ENCODE measurements around the gene PLCB3. TPM values are rescaled to one million over a fixed set of nuclear protein-coding genes. Genes with fewer than 3 reads are reported as not detected.

The PLCB3 gene
- total RNA-seq, 2 experiments from 2014 or later: 10.4 to 12.3 TPM

DNA sequence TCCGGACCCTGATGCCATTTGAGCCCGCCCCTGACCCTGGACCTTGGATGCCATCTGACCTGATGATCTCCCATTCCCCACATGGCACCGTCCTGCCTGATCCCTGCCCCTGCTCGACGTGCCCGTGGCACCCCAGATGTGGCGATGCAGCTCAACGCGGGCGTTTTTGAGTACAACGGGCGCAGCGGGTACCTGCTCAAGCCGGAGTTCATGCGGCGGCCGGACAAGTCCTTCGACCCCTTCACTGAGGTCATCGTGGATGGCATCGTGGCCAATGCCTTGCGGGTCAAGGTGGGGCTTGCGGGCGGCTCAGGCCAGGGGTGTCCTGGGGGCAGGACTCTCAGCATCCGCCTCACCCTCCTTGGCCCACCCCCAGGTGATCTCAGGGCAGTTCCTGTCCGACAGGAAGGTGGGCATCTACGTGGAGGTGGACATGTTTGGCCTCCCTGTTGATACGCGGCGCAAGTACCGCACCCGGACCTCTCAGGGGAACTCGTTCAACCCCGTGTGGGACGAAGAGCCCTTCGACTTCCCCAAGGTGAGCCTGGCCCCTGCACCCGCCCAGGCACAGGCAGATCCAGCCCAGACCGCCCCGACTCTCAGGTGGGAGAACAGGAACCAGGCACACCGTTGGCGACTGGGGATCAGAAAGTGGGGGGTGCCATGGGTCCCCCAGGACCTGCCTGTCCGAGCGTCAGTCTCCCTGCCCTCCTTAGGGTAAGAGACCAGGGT lies 11.1 kb downstream of the PLCB3 start:
- intact Hi-C loops (cut with micrococcal nuclease): no loop called here
- peaks cover 8% of the 10 kb centered on the region for H3K4me1 Mint-ChIP-seq (ENCODE audit: low read depth)
- ChIA-PET CTCF (interaction anchor here (0.9 to 1.5 kb wide), 3 partner anchors 16 to 58 kb away, joined by 3 read pairs; partner anchors contain the start of gene PPP1R14B), POLR2A (no interaction called here)
- no peaks in the 10 kb centered on the region for H3K9me3 Mint-ChIP-seq
- no peak overlapping the region for H3K27ac Mint-ChIP-seq
- no peaks in the 10 kb centered on the region for H3K27me3 Mint-ChIP-seq
- DNase-seq: no peak
- peaks cover 15% of the 10 kb centered on the region for H3K36me3 Mint-ChIP-seq
- H3K4me3 Mint-ChIP-seq: no peak overlapping the region

GRCh38 chr11:64263021-64263946 lies 12.0 kb downstream of the PLCB3 start:
- Mint-ChIP-seq H3K4me3 (no peak overlapping the region), H3K4me1 (ENCODE audit: low read depth) (peaks cover 12% of the 10 kb centered on the region), H3K27ac (no peak overlapping the region), H3K36me3 (peaks cover 11% of the 10 kb centered on the region), H3K27me3 (no peaks in the 10 kb centered on the region), H3K9me3 (no peaks in the 10 kb centered on the region)
- CTCF ChIA-PET: interaction anchor here (0.9 to 1.5 kb wide), 2 partner anchors 17 to 37 kb away, joined by 3 read pairs; partner anchors contain the start of genes CATSPERZ and PPP1R14B
- POLR2A ChIA-PET: interaction anchor here (0.8 kb wide), 1 partner anchor 9 kb away, joined by 3 read pairs; no protein-coding TSS in a partner anchor
- no peak for DNase-seq
- intact Hi-C loops (cut with micrococcal nuclease): no loop called here

- intact Hi-C loops (cut with micrococcal nuclease): no loop called here
- Mint-ChIP-seq H3K4me1 (ENCODE audit: low read depth) (peaks cover 18% of the 10 kb centered on the region), H3K4me3 (no peak overlapping the region), H3K27me3 (no peaks in the 10 kb centered on the region), H3K27ac (no peak overlapping the region), H3K36me3 (peaks cover 13% of the 10 kb centered on the region), H3K9me3 (no peaks in the 10 kb centered on the region)
- ChIA-PET POLR2A (interaction anchor here (0.8 kb wide), 1 partner anchor 9 kb away, joined by 3 read pairs; no protein-coding TSS in a partner anchor), CTCF (interaction anchor here (0.9 to 1.5 kb wide), 2 partner anchors 18 to 37 kb away, joined by 3 read pairs; partner anchors contain the start of genes CATSPERZ and PPP1R14B)
- no peak for DNase-seq
Observed at GRCh38 chr11:64263947-64264317, 12.6 kb downstream of the PLCB3 start.

- intact Hi-C loops (cut with micrococcal nuclease): no loop called here
- POLR2A ChIA-PET: interaction anchor here (0.8 kb wide), 1 partner anchor 10 kb away, joined by 3 read pairs; no protein-coding TSS in a partner anchor
- Mint-ChIP-seq H3K4me1 (ENCODE audit: low read depth) (peaks cover 18% of the 10 kb centered on the region), H3K4me3 (no peak overlapping the region), H3K9me3 (no peaks in the 10 kb centered on the region), H3K27ac (no peak overlapping the region), H3K36me3 (peaks cover 12% of the 10 kb centered on the region), H3K27me3 (no peaks in the 10 kb centered on the region)
- no peak for DNase-seq
- CTCF ChIA-PET: interaction anchor here (0.9 to 1.9 kb wide), 3 partner anchors 14 to 36 kb away, joined by 3 to 7 read pairs (median 3); partner anchors contain the start of genes CATSPERZ, PLCB3 and PPP1R14B
Observed at GRCh38 chr11:64264371-64264852, 13.1 kb downstream of the PLCB3 start.

DNA sequence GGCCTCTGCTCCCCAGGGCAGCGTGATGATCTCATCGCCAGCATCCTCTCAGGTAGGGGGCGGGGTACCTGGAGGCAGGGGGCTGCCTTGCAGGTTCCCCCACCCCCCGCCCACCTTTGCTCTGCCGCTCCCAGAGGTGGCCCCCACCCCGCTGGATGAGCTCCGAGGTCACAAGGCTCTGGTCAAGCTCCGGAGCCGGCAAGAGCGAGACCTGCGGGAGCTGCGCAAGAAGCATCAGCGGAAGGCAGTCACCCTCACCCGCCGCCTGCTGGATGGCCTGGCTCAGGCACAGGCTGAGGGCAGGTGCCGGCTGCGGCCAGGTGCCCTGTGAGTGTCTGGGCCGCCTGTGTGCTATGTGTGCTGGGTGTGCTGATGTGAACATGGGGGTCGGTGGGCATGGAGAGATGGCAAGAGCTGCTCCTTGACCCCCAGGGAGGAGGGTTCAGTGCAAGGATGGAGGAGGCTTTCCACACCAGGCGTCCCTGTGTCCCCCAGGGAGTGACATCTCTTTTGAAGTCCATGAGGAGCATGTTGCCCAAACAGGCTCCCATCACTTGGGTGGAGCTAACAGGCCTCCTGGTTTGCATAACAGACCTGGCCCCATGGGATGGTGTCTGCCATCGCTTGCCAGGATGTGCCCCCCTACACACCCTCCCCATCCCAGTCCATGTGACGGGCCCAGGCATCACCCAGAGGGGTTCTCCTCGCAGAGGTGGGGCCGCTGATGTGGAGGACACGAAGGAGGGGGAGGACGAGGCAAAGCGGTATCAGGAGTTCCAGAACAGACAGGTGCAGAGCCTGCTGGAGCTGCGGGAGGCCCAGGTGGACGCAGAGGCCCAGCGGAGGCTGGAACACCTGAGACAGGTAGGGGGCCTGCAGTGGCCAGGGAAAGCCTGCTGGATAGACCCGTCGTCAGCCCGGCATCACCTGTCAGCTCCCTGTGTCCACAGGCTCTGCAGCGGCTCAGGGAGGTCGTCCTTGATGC lies 14.1 kb downstream of the PLCB3 start:
- POLR2A ChIA-PET: no interaction called here
- DNase-seq: no peak
- CTCF ChIA-PET: interaction anchor here (1.0 to 1.9 kb wide), 4 partner anchors 11 to 36 kb away, joined by 3 to 7 read pairs (median 4); partner anchors contain the start of genes PLCB3 and PPP1R14B
- intact Hi-C loops (cut with micrococcal nuclease): no loop called here
- Mint-ChIP-seq H3K4me3 (no peak overlapping the region), H3K9me3 (no peaks in the 10 kb centered on the region), H3K27me3 (no peaks in the 10 kb centered on the region), H3K27ac (no peak overlapping the region), H3K36me3 (peaks cover 13% of the 10 kb centered on the region), H3K4me1 (ENCODE audit: low read depth) (peaks cover 11% of the 10 kb centered on the region)

DNA sequence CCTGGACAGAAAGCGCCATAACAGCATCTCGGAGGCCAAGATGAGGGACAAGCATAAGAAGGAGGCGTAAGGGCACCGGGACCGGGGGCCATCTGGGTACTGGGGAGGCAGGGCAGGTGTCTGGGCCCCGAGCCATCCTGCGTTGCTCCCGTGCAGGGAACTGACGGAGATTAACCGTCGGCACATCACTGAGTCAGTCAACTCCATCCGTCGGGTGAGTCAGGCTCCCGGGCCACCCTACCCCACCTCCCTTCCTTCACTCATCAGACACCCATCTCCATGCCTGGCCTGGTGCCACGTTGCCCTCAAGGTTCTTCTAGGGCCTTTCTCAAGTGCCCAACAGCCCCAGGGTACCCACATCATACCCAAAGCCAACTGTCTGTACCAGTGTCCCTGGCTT lies 15.0 kb downstream of the PLCB3 start:
- ChIA-PET POLR2A (no interaction called here), CTCF (interaction anchor here (1.3 to 1.9 kb wide), 2 partner anchors 12 to 16 kb away, joined by 4 to 7 read pairs; partner anchors contain the start of gene PLCB3)
- no peaks in the 10 kb centered on the region for H3K27me3 Mint-ChIP-seq
- no peaks in the 10 kb centered on the region for H3K9me3 Mint-ChIP-seq
- intact Hi-C loops (cut with micrococcal nuclease): no loop called here
- H3K4me1 Mint-ChIP-seq (ENCODE audit: low read depth): peaks cover 11% of the 10 kb centered on the region
- peaks cover 13% of the 10 kb centered on the region for H3K36me3 Mint-ChIP-seq
- H3K4me3 Mint-ChIP-seq: no peak overlapping the region
- no peak for DNase-seq
- no peak overlapping the region for H3K27ac Mint-ChIP-seq

- Mint-ChIP-seq H3K27me3 (no peaks in the 10 kb centered on the region), H3K36me3 (peaks cover 12% of the 10 kb centered on the region), H3K27ac (no peak overlapping the region), H3K4me1 (ENCODE audit: low read depth) (peaks cover 15% of the 10 kb centered on the region), H3K4me3 (no peak overlapping the region), H3K9me3 (no peaks in the 10 kb centered on the region)
- intact Hi-C loops (cut with micrococcal nuclease): no loop called here
- CTCF ChIA-PET: interaction anchor here (0.6 to 6.4 kb wide), 5 partner anchors 15 to 598 kb away, joined by 3 to 46 read pairs (median 3); partner anchors contain the start of gene CATSPERZ
- POLR2A ChIA-PET: interaction anchor here (0.6 to 3.5 kb wide), 3 partner anchors 22 to 1697 kb away, joined by 3 to 22 read pairs (median 5); partner anchors contain the start of genes PPP1R14B, PRDX5 and TRMT112
- DNase-seq: no peak
Observed at GRCh38 chr11:64267207-64267945, 16.0 kb downstream of the PLCB3 start.

DNA sequence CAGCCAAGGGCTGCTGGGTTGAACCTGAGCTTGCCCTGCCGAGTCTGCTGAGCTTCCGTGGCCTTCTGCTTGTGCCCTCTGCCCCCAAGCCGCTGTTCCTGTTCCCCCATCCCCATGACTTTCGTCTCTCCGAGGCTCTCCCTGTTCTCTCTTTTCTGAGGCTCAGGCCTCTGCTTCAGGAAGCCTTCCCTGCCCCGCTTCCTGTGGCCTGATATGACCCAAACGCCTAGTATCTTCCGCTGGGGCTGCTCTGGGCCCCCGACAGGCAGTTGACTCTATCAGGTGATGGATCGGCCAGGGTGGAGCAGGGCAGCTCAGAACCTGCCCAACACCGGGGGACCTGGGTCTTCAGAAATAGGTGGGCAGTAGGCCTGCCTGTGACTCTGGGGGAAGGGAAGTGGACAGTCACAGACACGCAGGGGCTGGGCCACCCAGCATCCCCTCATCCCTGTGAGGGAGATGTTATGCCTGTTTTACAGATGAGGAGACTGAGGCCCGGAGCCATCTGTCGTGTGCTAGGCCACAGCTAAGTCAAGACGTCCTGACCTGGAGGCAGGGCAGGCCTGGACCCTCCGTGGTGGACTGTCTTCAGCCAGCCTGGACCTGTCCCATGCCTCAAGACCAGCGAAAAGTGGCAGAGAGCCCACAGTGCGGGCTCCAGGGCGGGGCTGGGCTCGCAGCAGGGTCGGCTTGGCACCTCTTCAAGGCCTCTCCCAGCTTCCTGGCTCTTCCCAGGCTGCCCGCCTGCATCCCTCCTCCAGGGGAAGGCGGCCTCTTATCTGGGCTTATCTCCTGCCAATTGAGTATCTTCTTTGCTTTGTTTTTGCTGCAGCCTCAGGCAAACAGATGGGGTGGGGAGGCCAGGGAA lies 16.9 kb downstream of the PLCB3 start:
- DNase-seq: no peak
- Mint-ChIP-seq H3K4me1 (ENCODE audit: low read depth) (peaks cover 15% of the 10 kb centered on the region), H3K36me3 (peaks cover 8% of the 10 kb centered on the region), H3K4me3 (peak overlapping the region; percentile 89), H3K27ac (peak overlapping the region; percentile 95), H3K27me3 (no peaks in the 10 kb centered on the region), H3K9me3 (no peaks in the 10 kb centered on the region)
- POLR2A ChIA-PET: interaction anchor here (0.8 to 4.1 kb wide), 12 partner anchors 16 to 83 kb away, joined by 3 to 36 read pairs (median 8); partner anchors contain the start of genes BAD, ESRRA, FERMT3 and FKBP2
- intact Hi-C loops (cut with micrococcal nuclease): no loop called here
- CTCF ChIA-PET: interaction anchor here (0.6 to 6.4 kb wide), 12 partner anchors 16 to 75 kb away, joined by 3 to 46 read pairs (median 4); partner anchors contain the start of genes BAD, CATSPERZ, ESRRA and PRDX5

DNA sequence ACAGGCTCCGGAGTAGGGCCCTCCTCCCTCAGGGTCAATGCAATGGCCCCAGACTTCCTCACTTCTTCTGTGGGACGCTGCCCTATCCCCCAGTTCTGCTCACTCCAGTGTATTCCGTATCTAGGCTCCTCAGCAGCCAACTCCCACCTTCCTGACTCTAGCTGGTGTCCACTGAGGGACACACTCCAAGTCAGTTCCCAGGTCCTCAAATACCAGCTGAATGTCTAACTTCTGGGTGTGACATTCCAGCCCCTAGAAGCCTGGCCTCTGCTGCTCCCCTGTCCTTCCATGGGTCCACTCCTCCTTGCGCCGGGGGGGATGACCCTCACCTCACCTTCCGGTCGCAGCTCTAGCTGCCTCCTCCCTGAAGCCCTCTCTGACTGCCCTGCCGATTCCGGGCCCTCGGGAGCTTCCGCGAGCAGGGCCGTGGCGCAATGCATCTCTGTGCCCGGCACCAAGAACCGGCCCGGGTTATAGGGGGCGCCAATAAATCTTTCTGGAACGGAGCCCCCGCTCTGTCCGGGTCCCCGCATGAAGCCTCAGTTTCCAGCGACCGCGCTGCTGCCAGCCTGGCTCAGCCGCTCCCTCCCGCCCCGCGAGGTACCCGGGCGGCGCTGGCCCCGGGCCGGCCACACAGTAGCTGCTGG lies 17.7 kb downstream of the PLCB3 start:
- Mint-ChIP-seq H3K27me3 (no peaks in the 10 kb centered on the region), H3K4me1 (ENCODE audit: low read depth) (peaks cover 15% of the 10 kb centered on the region), H3K4me3 (peak overlapping the region; percentile 89), H3K27ac (peak overlapping the region; percentile 95), H3K9me3 (no peaks in the 10 kb centered on the region), H3K36me3 (peaks cover 8% of the 10 kb centered on the region)
- intact Hi-C loops (cut with micrococcal nuclease): loop anchor here (1.0 kb wide), 1 partner anchor 18 kb away; the partner anchor contains the start of gene PLCB3
- ChIA-PET POLR2A (interaction anchor here (0.8 to 4.1 kb wide), 15 partner anchors 9 to 84 kb away, joined by 3 to 36 read pairs (median 8); partner anchors contain the start of genes BAD, ESRRA, FERMT3 and FKBP2), CTCF (interaction anchor here (0.6 to 6.4 kb wide), 12 partner anchors 16 to 74 kb away, joined by 3 to 46 read pairs (median 4); partner anchors contain the start of genes BAD, CATSPERZ, ESRRA and FERMT3)
- peak; percentile 66 for DNase-seq
